H9 (cell line): ENCODE results near the gene ITGB6. TPM values are rescaled to one million over a fixed set of nuclear protein-coding genes. Genes with fewer than 3 reads are reported as not detected.

Experiments used
- DNase-seq: peaks from one replicate; pipeline ENCODE4 v3.0.0-alpha.2; 2017
- H2AFZ ChIP-seq: one replicate; pipeline ENCODE4 v1.6.1; 2013; ENCODE audit warnings: mild to moderate bottlenecking, low read length, control low read depth, moderate library complexity
- H2AK5ac ChIP-seq: 2 replicates; pipeline ENCODE4 v1.6.1; 2013; ENCODE audit warnings: low read length, control low read depth, mixed read lengths; ENCODE audit not compliant: insufficient read length
- H2BK120ac ChIP-seq: one replicate; pipeline ENCODE4 v1.6.1; 2013; ENCODE audit warnings: low read depth, mild to moderate bottlenecking, low read length, control low read depth, inconsistent platforms; ENCODE audit not compliant: poor library complexity, severe bottlenecking
- H2BK12ac ChIP-seq: 2 replicates; pipeline ENCODE4 v1.6.1; 2013; ENCODE audit warnings: low read length, control low read depth, mixed read lengths, low read depth; ENCODE audit not compliant: insufficient read length
- H2BK15ac ChIP-seq: 2 replicates; pipeline ENCODE4 v1.6.1; 2013; ENCODE audit warnings: low read depth, low read length, control low read depth
- H2BK20ac ChIP-seq: one replicate; pipeline ENCODE4 v1.6.1; 2013; ENCODE audit warnings: low read depth, mild to moderate bottlenecking, low read length, control low read depth, inconsistent platforms; ENCODE audit not compliant: poor library complexity, severe bottlenecking
- H2BK5ac ChIP-seq: 2 replicates; pipeline ENCODE4 v1.6.1; 2013; ENCODE audit warnings: low read length, control low read depth, mixed read lengths; ENCODE audit not compliant: insufficient read length
- H3K14ac ChIP-seq: 2 replicates; pipeline ENCODE4 v1.6.1; 2013; ENCODE audit warnings: low read length, control low read depth; ENCODE audit not compliant: insufficient read depth
- H3K18ac ChIP-seq: 2 replicates; pipeline ENCODE4 v1.6.1; 2013; ENCODE audit warnings: low read depth, mild to moderate bottlenecking, mixed read lengths, low read length, control low read depth; ENCODE audit not compliant: insufficient read length
- H3K23ac ChIP-seq: 2 replicates; pipeline ENCODE4 v1.6.1; 2013; ENCODE audit warnings: low read length, control low read depth, mixed read lengths, low read depth; ENCODE audit not compliant: insufficient read length
- H3K23me2 ChIP-seq: 2 replicates; pipeline ENCODE4 v1.6.1; 2013; ENCODE audit warnings: low read depth, mild to moderate bottlenecking, mixed read lengths, low read length, control low read depth; ENCODE audit not compliant: insufficient read length, poor library complexity, severe bottlenecking
- H3K27ac ChIP-seq: 2 replicates; pipeline ENCODE4 v1.5.1; 2013; ENCODE audit warnings: low read length, control low read depth, mixed read lengths, low read depth; ENCODE audit not compliant: insufficient read length
- H3K27me3 ChIP-seq: 2 replicates; pipeline ENCODE4 v1.6.1; 2013; ENCODE audit warnings: low read length, control low read depth, inconsistent platforms; ENCODE audit not compliant: insufficient read depth
- H3K4ac ChIP-seq: 2 replicates; pipeline ENCODE4 v1.6.1; 2013; ENCODE audit warnings: low read depth, mild to moderate bottlenecking, control low read depth, inconsistent platforms, low read length, moderate library complexity
- H3K4me1 ChIP-seq: 2 replicates; pipeline ENCODE4 v1.6.1; 2013; ENCODE audit warnings: low read length, control low read depth, inconsistent platforms; ENCODE audit not compliant: insufficient read depth
- H3K4me2 ChIP-seq: 2 replicates; pipeline ENCODE4 v1.6.1; 2013; ENCODE audit warnings: low read length, control low read depth, mixed read lengths; ENCODE audit not compliant: insufficient read length, insufficient read depth
- H3K56ac ChIP-seq: 2 replicates; pipeline ENCODE4 v1.6.1; 2013; ENCODE audit warnings: low read depth, mild to moderate bottlenecking, mixed read lengths, low read length, control low read depth; ENCODE audit not compliant: insufficient read length
- H3K79me1 ChIP-seq: 2 replicates; pipeline ENCODE4 v1.6.1; 2013; ENCODE audit warnings: low read depth, mild to moderate bottlenecking, moderate library complexity, low read length, control low read depth, inconsistent platforms; ENCODE audit not compliant: insufficient read depth, poor library complexity, severe bottlenecking
- H3K79me2 ChIP-seq: 2 replicates; pipeline ENCODE4 v1.6.1; 2013; ENCODE audit warnings: low read length, control low read depth, inconsistent platforms; ENCODE audit not compliant: insufficient read depth
- H3K9ac ChIP-seq: 2 replicates; pipeline ENCODE4 v1.6.1; 2013; ENCODE audit warnings: low read length, control low read depth, mixed read lengths; ENCODE audit not compliant: insufficient read length; ENCODE audit errors: extremely low read depth
- H3K9me3 ChIP-seq: one replicate; pipeline ENCODE4 v1.6.1; 2013; ENCODE audit warnings: low read depth, low read length, inconsistent platforms; ENCODE audit not compliant: control insufficient read depth
- H3T11ph ChIP-seq: one replicate; pipeline ENCODE4 v1.6.1; 2013; ENCODE audit warnings: mild to moderate bottlenecking, low read length, control low read depth, inconsistent platforms
- H4K20me1 ChIP-seq: one replicate; pipeline ENCODE4 v1.6.1; 2013; ENCODE audit not compliant: control insufficient read depth, insufficient read length, insufficient read depth
- H4K5ac ChIP-seq: 2 replicates; pipeline ENCODE4 v1.6.1; 2013; ENCODE audit warnings: low read depth, mild to moderate bottlenecking, mixed read lengths, low read length, control low read depth; ENCODE audit not compliant: insufficient read length
- H4K8ac ChIP-seq: replicated peaks from 2 replicates; pipeline ENCODE4 v1.6.1; 2013; ENCODE audit warnings: low read length, control low read depth, mixed read lengths, low read depth; ENCODE audit not compliant: insufficient read length
- H4K91ac ChIP-seq: 2 replicates; pipeline ENCODE4 v1.6.1; 2013; ENCODE audit warnings: low read depth, mild to moderate bottlenecking, moderate library complexity, mixed read lengths, low read length, control low read depth; ENCODE audit not compliant: insufficient read length
- H3K27ac Mint-ChIP-seq, 3 experiments: 2 replicates in 2 of 3; 3 replicates in 1 of 3; pipeline ENCODE4 v1.8.0; 2020 to 2021; ENCODE audit warnings: mixed read lengths in 3 of 3, mild to moderate bottlenecking in 1 of 3, moderate library complexity in 1 of 3
- H3K27me3 Mint-ChIP-seq: 2 replicates; pipeline ENCODE4 v1.8.0; 2021; ENCODE audit warnings: low read depth, mild to moderate bottlenecking, moderate library complexity, mixed read lengths
- H3K36me3 Mint-ChIP-seq, 3 experiments: 2 replicates in 2 of 3; 3 replicates in 1 of 3; pipeline ENCODE4 v1.8.0; 2020 to 2021; ENCODE audit warnings: low read depth in 3 of 3, mixed read lengths in 3 of 3; ENCODE audit not compliant: insufficient read depth in 1 of 3
- H3K4me1 Mint-ChIP-seq, 2 experiments: 2 replicates each; pipeline ENCODE4 v1.8.0; 2020; ENCODE audit warnings: mixed read lengths in 2 of 2
- H3K4me3 Mint-ChIP-seq, 2 experiments: 2 replicates in 1 of 2; 3 replicates in 1 of 2; pipeline ENCODE4 v1.8.0; 2020 to 2021; ENCODE audit warnings: mild to moderate bottlenecking in 2 of 2, mixed read lengths in 2 of 2, moderate library complexity in 1 of 2
- H3K9me3 Mint-ChIP-seq, 2 experiments: 2 replicates in 1 of 2; 3 replicates in 1 of 2; pipeline ENCODE4 v1.8.0; 2020; ENCODE audit warnings: mild to moderate bottlenecking in 2 of 2, mixed read lengths in 2 of 2, moderate library complexity in 1 of 2
- CTCF ChIP-seq: fragments of 200-600 bp; sonication (generic); conservative IDR thresholded peaks from 3 replicates; pipeline ENCODE4 v1.8.0; 2021; ENCODE audit warnings: antibody characterized with exemption, mild to moderate bottlenecking
- WGBS: extraction: QIAGEN DNeasy Blood & Tissue Kit; methylation state at CpG from one replicate; pipeline ENCODE4 v1.1.7; 2013; ENCODE audit warnings: missing lambda C conversion rate, low lambda C conversion rate, mixed read lengths; ENCODE audit not compliant: insufficient read length; ENCODE audit errors: extremely low coverage; 5-methylcytosine and 5-hydroxymethylcytosine counted together
- total RNA-seq: library from RNA; stranded (reverse); gene quantifications from 2 replicates; pipeline ENCODE4 v1.2.1, GENCODE V29; 2021

Gene ITGB6
- total RNA-seq, 1 experiment from 2014 or later = not detected

- no peaks in the 10 kb centered on the region for H3K4me1 Mint-ChIP-seq
- peak; percentile 44; the same call in 1 of the 3 replicates for TF ChIP-seq CTCF
- peaks cover 5% of the 10 kb centered on the region for H3K27me3 Mint-ChIP-seq
- Histone ChIP-seq H3K27ac (no peak overlapping the region), H3K14ac (no peak overlapping the region), H2BK120ac (no peak overlapping the region), H2BK15ac (no peak overlapping the region), H2BK20ac (no peak overlapping the region), H2BK12ac (no peak overlapping the region), H3K9me3 (peaks cover 42% of the 10 kb centered on the region), H3T11ph (no peak overlapping the region), H4K91ac (no peak overlapping the region), H2BK5ac (no peak overlapping the region), H3K4me2 (no peak overlapping the region), H2AK5ac (no peak overlapping the region), H3K23me2 (no peaks in the 10 kb centered on the region), H3K27me3 (no peaks in the 10 kb centered on the region), H3K23ac (no peak overlapping the region), H3K18ac (no peak overlapping the region), H4K20me1 (no peaks in the 10 kb centered on the region), H4K8ac (no peak overlapping the region), H3K79me2 (no peaks in the 10 kb centered on the region), H3K4me1 (no peaks in the 10 kb centered on the region), H3K4ac (no peak overlapping the region), H3K56ac (no peak overlapping the region), H4K5ac (no peak overlapping the region), H3K79me1 (no peaks in the 10 kb centered on the region), H2AFZ (no peak overlapping the region), H3K9ac (no peak overlapping the region)
- DNase-seq = no peak
- no CpG with 5 or more reads among the region's 3 CpGs for WGBS
- peaks cover 27 to 44% (median 41%) of the 10 kb centered on the region in 3 experiments for H3K36me3 Mint-ChIP-seq
- H3K27ac Mint-ChIP-seq = no peak overlapping the region
- peaks cover 53 to 69% of the 10 kb centered on the region in 2 experiments for H3K9me3 Mint-ChIP-seq
- no peak overlapping the region for H3K4me3 Mint-ChIP-seq
Measured at GRCh38 chr2:160085662-160086061, 114.4 kb downstream of the ITGB6 start.
